Lower leg skin (tissue), 3 donors: ENCODE measurements around the gene COL27A1.

Experiments used
- CTCF ChIP-seq, 3 donors: fragments of 450-650 bp; IDR thresholded peaks; one replicate each; pipeline ENCODE4 v1.5.1; 2016; ENCODE audit warnings: antibody characterized with exemption in 3 of 3, mild to moderate bottlenecking in 3 of 3, moderate library complexity in 2 of 3
- POLR2A ChIP-seq, 2 donors: fragments of 450-650 bp; IDR thresholded peaks; one replicate each; pipeline ENCODE4 v1.6.1; 2016 to 2017; ENCODE audit warnings: antibody characterized with exemption in 2 of 2, mild to moderate bottlenecking in 1 of 2, moderate library complexity in 1 of 2

- TF ChIP-seq POLR2A (IDR thresholded peaks at IDR 0.05) (no peak), CTCF (IDR thresholded peaks at IDR 0.05) (no peak)
Measured at GRCh38 chr9:114169029-114169951, 14.0 kb downstream of the COL27A1 start.
